CD4-positive, alpha-beta memory T cell (primary cell): ENCODE data around the gene ZDHHC11. TPM values are rescaled to one million over a fixed set of nuclear protein-coding genes. Genes with fewer than 3 reads are reported as not detected.
"Not testable (repeated sequence)": the region's sequence is repeated elsewhere in the genome, so short reads cannot be mapped to it uniquely, and the experiment has no call there.

Experiments
- CTCF ChIA-PET: fragments of 350-600 bp; sonication (Branson Sonifier 250); formaldehyde crosslinking; loops from one replicate; lab custom pipeline; 2021; ENCODE audit warnings: inconsistent platforms; ENCODE audit not compliant: partially characterized antibody; lab: Charles Lee
- POLR2A ChIA-PET: fragments of 350-600 bp; sonication (Branson Sonifier 250); formaldehyde crosslinking; loops from one replicate; lab custom pipeline; 2021; ENCODE audit not compliant: partially characterized antibody; lab: Charles Lee
- DNase-seq, 5 donors: peaks; one replicate each; pipeline versions ENCODE4 v3.0.0 to v3.0.0-alpha.2; 2020 to 2022; ENCODE audit warnings: mixed read lengths in 1 of 5
- H3K27ac ChIP-seq: one replicate; pipeline ENCODE4 v1.7.0; 2013; ENCODE audit warnings: low read depth, low read length
- H3K27me3 ChIP-seq: 2 replicates; pipeline ENCODE4 v1.7.0; 2013; ENCODE audit warnings: mild to moderate bottlenecking, low read length, moderate library complexity; ENCODE audit not compliant: insufficient read depth
- H3K36me3 ChIP-seq: 2 replicates; pipeline ENCODE4 v1.7.0; 2013; ENCODE audit warnings: mild to moderate bottlenecking, low read length, moderate library complexity; ENCODE audit not compliant: insufficient read depth
- H3K4me1 ChIP-seq: 2 replicates; pipeline ENCODE4 v1.7.0; 2013; ENCODE audit warnings: mild to moderate bottlenecking, low read length, moderate library complexity; ENCODE audit not compliant: insufficient read depth
- H3K4me3 ChIP-seq, 2 donors: one replicate each; pipeline ENCODE4 v1.7.0; 2013; ENCODE audit warnings: low read length in 2 of 2, mild to moderate bottlenecking in 1 of 2
- H3K9me3 ChIP-seq, 2 donors: one replicate each; pipeline ENCODE4 v1.7.0; 2013; ENCODE audit warnings: low read length in 2 of 2, control low read depth in 1 of 2; ENCODE audit not compliant: control insufficient read depth in 1 of 2
- H3K27ac Mint-ChIP-seq, 7 donors: one replicate each; pipeline ENCODE4 v1.8.0; 2020 to 2021; ENCODE audit warnings: mixed read lengths in 7 of 7, mild to moderate bottlenecking in 6 of 7, inconsistent platforms in 3 of 7, moderate library complexity in 3 of 7
- H3K27me3 Mint-ChIP-seq, 2 donors: one replicate each; pipeline ENCODE4 v1.8.0; 2020 to 2021; ENCODE audit warnings: mixed read lengths in 2 of 2
- H3K36me3 Mint-ChIP-seq, 2 donors: one replicate each; pipeline ENCODE4 v1.8.0; 2020 to 2021; ENCODE audit warnings: mixed read lengths in 2 of 2, inconsistent platforms in 1 of 2, mild to moderate bottlenecking in 1 of 2
- H3K4me1 Mint-ChIP-seq, 4 donors: one replicate each; pipeline ENCODE4 v1.8.0; 2020 to 2021; ENCODE audit warnings: mixed read lengths in 4 of 4, mild to moderate bottlenecking in 1 of 4
- H3K4me3 Mint-ChIP-seq, 8 donors: one replicate each; pipeline ENCODE4 v1.8.0; 2020 to 2021; ENCODE audit warnings: mixed read lengths in 8 of 8, mild to moderate bottlenecking in 7 of 8, moderate library complexity in 6 of 8, inconsistent platforms in 3 of 8
- H3K9me3 Mint-ChIP-seq, 8 donors: one replicate each; pipeline ENCODE4 v1.8.0; 2020 to 2021; ENCODE audit warnings: mixed read lengths in 8 of 8, mild to moderate bottlenecking in 5 of 8, inconsistent platforms in 3 of 8, moderate library complexity in 1 of 8
- intact Hi-C: fragments of 100-400 bp; cut with micrococcal nuclease; formaldehyde crosslinking; loops from one replicate; pipeline ENCODE4 v1.15.1; 2023
- polyA plus RNA-seq, 2 donors: library from polyadenylated mRNA; unstranded; fragments of 300-500 nt; fragmentation: Illumina TruSeq; gene quantifications; one replicate each; pipeline ENCODE4 v1.2.3, GENCODE V29; 2021
- total RNA-seq, 2 experiments: library from RNA; stranded (reverse); gene quantifications; one replicate each; pipeline ENCODE4 v1.2.3, GENCODE V29; 2021

ZDHHC11 gene
- total and polyA plus RNA-seq, 4 experiments from 2014 or later: 0.28 to 15.3 (median 15.1) TPM; not detected in 1

GRCh38 chr5:852018-852417, 1.2 kb upstream of the ZDHHC11 start:
- POLR2A ChIA-PET: no interaction called here
- intact Hi-C loops: no loop called here
- Histone ChIP-seq H3K4me3 (no peak overlapping the region), H3K27me3 (no peaks in the 10 kb centered on the region), H3K4me1 (no peaks in the 10 kb centered on the region), H3K27ac (no peak overlapping the region), H3K36me3 (no peaks in the 10 kb centered on the region), H3K9me3 (no peaks in the 10 kb centered on the region)
- H3K4me3 Mint-ChIP-seq: no peak overlapping the region
- peaks cover 0 to 4% of the 10 kb centered on the region in 2 donors for H3K27me3 Mint-ChIP-seq
- H3K9me3 Mint-ChIP-seq: no peaks in the 10 kb centered on the region
- H3K4me1 Mint-ChIP-seq: peaks cover 0 to 4% (median 0%) of the 10 kb centered on the region in 4 donors
- DNase-seq: no peak
- CTCF ChIA-PET: no interaction called here
- H3K27ac Mint-ChIP-seq: peak overlapping the region in 1 of 7 donors; percentile 66
- H3K36me3 Mint-ChIP-seq: no peaks in the 10 kb centered on the region

DNA sequence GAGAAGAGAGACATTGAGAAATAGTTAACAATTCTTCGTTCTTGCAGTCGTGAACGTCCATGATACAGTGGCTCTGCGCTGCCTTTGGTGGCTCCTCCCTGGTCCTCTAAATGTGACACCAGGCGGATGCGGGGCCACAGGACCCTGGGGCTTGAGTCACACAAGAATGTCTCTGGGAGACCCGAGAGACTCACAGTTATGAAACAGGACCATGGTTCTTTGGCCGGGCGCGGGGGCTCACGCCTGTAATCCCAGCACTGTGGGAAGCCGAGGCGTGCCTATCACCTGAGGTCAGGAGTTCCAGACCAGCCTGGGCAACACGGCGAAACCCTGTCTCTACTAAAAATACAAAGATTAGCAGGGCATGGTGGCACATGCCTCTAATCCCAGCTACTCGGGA, 767 bp upstream of the ZDHHC11 start:
- peaks cover 0 to 6% of the 10 kb centered on the region in 2 donors for H3K27me3 Mint-ChIP-seq
- ChIA-PET POLR2A (no interaction called here), CTCF (no interaction called here)
- peaks cover 0 to under 1% of the 10 kb centered on the region in 2 donors for H3K36me3 Mint-ChIP-seq
- no peaks in the 10 kb centered on the region for H3K4me1 ChIP-seq
- no peak for DNase-seq
- no peak overlapping the region for H3K27ac Mint-ChIP-seq
- H3K4me3 ChIP-seq: no peak overlapping the region
- no peak overlapping the region for H3K4me3 Mint-ChIP-seq
- H3K27me3 ChIP-seq: no peaks in the 10 kb centered on the region
- peaks cover 3 to 9% (median 4%) of the 10 kb centered on the region in 4 donors for H3K4me1 Mint-ChIP-seq
- intact Hi-C loops: no loop called here
- no peak overlapping the region for H3K27ac ChIP-seq
- no peaks in the 10 kb centered on the region for H3K9me3 ChIP-seq
- H3K36me3 ChIP-seq: no peaks in the 10 kb centered on the region
- H3K9me3 Mint-ChIP-seq: no peaks in the 10 kb centered on the region

DNA sequence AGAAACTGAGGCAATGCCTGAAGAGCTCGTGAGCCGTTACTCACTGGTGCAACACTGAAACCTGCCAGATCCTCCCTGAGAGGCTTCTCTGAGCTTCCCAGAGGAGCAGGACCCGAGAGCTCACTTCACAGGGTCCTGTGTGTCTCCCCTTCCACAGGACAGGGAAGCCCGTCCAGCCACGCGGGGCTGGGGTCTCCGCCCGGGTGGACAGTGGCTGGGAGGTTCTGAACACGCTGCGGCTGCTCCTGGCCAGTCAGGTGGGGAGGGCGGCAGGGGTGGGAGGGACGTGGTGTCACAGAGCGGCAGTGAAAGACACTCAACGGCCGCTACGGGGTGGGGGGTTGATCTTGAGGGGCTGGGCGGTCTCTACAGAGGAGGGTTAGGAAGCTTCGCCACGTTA, 290 bp upstream of the ZDHHC11 start:
- peaks cover 0 to 4% of the 10 kb centered on the region in 2 donors for H3K36me3 Mint-ChIP-seq
- POLR2A ChIA-PET: no interaction called here
- Histone ChIP-seq H3K4me3 (no peak overlapping the region), H3K27ac (no peak overlapping the region), H3K27me3 (no peaks in the 10 kb centered on the region), H3K36me3 (no peaks in the 10 kb centered on the region), H3K4me1 (no peaks in the 10 kb centered on the region), H3K9me3 (no peaks in the 10 kb centered on the region)
- CTCF ChIA-PET: no interaction called here
- no peaks in the 10 kb centered on the region for H3K9me3 Mint-ChIP-seq
- peaks cover 7 to 12% (median 7%) of the 10 kb centered on the region in 4 donors for H3K4me1 Mint-ChIP-seq
- no peak overlapping the region for H3K27ac Mint-ChIP-seq
- peaks cover 0 to 6% of the 10 kb centered on the region in 2 donors for H3K27me3 Mint-ChIP-seq
- intact Hi-C loops: no loop called here
- no peak overlapping the region for H3K4me3 Mint-ChIP-seq
- no peak for DNase-seq

DNA sequence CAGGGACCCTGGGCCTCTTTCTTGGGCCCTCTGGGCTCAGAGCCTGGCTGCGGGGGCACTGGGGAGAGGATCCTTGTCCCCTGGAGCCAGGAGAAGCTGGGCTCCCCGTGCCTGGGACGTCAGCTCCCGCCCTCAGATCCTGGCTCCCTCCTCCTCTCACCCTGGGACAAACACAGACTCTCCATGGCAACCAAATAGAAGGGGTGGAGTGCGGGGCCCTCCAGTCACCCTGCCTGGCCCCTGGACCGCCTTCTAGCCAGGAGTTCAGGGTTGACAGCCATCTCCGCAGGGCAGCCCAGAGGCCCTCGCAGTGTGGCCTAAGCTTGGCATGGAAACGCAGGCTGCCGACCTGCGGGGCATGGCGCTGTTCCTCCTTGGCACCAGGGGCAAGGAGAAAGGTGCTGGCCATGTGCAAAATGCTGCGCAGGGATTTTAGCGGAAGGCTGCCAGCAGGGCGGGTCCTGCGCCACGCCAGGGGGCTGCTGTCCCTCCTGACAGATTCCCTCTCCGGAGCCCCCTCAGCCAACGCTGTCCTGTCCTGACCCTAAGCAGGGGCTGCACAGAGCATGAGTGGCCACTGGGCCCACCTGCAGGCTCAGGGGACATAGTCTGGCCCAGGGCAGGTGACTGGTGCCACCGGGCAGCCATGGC, 1.0 kb downstream of the ZDHHC11 start:
- H3K4me1 Mint-ChIP-seq: peaks cover 7 to 12% (median 7%) of the 10 kb centered on the region in 4 donors
- Histone ChIP-seq H3K36me3 (no peaks in the 10 kb centered on the region), H3K27ac (no peak overlapping the region), H3K4me3 (no peak overlapping the region), H3K4me1 (no peaks in the 10 kb centered on the region), H3K27me3 (no peaks in the 10 kb centered on the region), H3K9me3 (no peaks in the 10 kb centered on the region)
- no peak overlapping the region for H3K27ac Mint-ChIP-seq
- POLR2A ChIA-PET: no interaction called here
- H3K4me3 Mint-ChIP-seq: no peak overlapping the region
- H3K36me3 Mint-ChIP-seq: peaks cover 0 to 4% of the 10 kb centered on the region in 2 donors
- CTCF ChIA-PET: no interaction called here
- intact Hi-C loops: no loop called here
- no peaks in the 10 kb centered on the region for H3K9me3 Mint-ChIP-seq
- H3K27me3 Mint-ChIP-seq: peaks cover 0 to 6% of the 10 kb centered on the region in 2 donors
- DNase-seq: peak in 2 of 5 donors; percentile 22 to 46

DNA sequence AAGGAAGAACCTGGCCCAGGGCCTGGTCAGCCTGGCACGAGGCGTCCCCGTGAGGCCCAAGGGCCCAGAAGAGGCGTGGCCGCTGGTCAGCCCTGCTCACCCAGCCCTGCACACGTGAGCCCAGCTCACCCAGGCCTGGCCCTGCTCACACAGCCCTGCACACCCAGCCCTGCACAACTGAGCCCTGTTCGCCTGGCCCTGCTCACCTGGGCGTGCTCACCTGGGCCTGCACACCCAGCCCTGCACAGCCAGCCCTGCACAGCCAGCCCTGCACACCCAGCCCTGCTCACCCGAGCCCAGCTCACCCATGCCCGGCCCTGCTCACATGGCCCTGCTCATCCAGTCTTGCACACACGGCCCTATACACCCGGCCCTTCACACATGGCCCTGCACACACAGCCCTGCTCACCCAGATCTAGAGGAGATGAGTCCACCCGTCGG, 2.1 kb downstream of the ZDHHC11 start:
- no peak overlapping the region for H3K27ac ChIP-seq
- Mint-ChIP-seq H3K36me3 (peaks cover 0 to 4% of the 10 kb centered on the region in 2 donors), H3K27ac (no peak overlapping the region), H3K27me3 (peaks cover 0 to 6% of the 10 kb centered on the region in 2 donors), H3K4me1 (peaks cover 7 to 12% (median 7%) of the 10 kb centered on the region in 4 donors), H3K4me3 (no peak overlapping the region), H3K9me3 (no peaks in the 10 kb centered on the region)
- intact Hi-C loops: no loop called here
- CTCF ChIA-PET: no interaction called here
- H3K27me3 ChIP-seq: no peaks in the 10 kb centered on the region
- no peak overlapping the region for H3K4me3 ChIP-seq
- H3K9me3 ChIP-seq: no peaks in the 10 kb centered on the region
- no peak for DNase-seq
- POLR2A ChIA-PET: no interaction called here
- H3K4me1 ChIP-seq: no peaks in the 10 kb centered on the region
- H3K36me3 ChIP-seq: no peaks in the 10 kb centered on the region

- POLR2A ChIA-PET, H3K4me3 Mint-ChIP-seq, H3K36me3 ChIP-seq, H3K36me3 Mint-ChIP-seq, H3K4me3 ChIP-seq, CTCF ChIA-PET, H3K4me1 ChIP-seq, H3K27ac Mint-ChIP-seq, H3K9me3 ChIP-seq, H3K9me3 Mint-ChIP-seq, H3K27me3 Mint-ChIP-seq, H3K27me3 ChIP-seq, H3K27ac ChIP-seq: not testable (repeated sequence)
- intact Hi-C loops: loop anchor here (2.0 kb wide), 1 partner anchor 89 kb away; no protein-coding TSS in a partner anchor
- H3K4me1 Mint-ChIP-seq: peaks cover 7 to 12% (median 7%) of the 10 kb centered on the region in 4 donors
- peak in 1 of 5 donors; percentile 3 for DNase-seq
Observed at GRCh38 chr5:847736-848135, 3.0 kb downstream of the ZDHHC11 start.

DNA sequence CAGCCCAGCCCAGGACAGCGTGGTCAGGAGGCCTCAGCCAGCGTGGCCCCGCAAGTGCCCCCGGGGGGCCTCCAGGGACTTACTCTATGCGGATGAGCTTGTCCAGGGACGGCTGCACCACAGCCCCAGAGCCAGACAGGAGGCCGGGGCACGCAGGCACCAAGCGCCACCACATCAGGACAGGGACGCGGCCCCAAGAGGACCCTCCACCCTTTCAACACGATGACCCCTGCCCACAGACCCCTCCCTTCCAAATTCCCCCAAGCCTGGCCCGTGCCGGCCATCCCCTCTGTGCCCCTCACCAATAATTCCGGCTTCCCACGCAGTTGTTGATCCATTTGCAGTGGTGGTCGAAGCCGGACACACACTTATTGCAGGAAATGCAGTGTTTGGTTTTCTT, 3.6 kb downstream of the ZDHHC11 start:
- H3K4me1 ChIP-seq, H3K36me3 ChIP-seq, H3K4me1 Mint-ChIP-seq, H3K4me3 ChIP-seq, H3K9me3 Mint-ChIP-seq, POLR2A ChIA-PET, CTCF ChIA-PET, H3K4me3 Mint-ChIP-seq, H3K27ac ChIP-seq, H3K27me3 Mint-ChIP-seq, H3K9me3 ChIP-seq, H3K36me3 Mint-ChIP-seq, H3K27me3 ChIP-seq: not testable (repeated sequence)
- peak in 1 of 5 donors; percentile 24 for DNase-seq
- intact Hi-C loops: loop anchor here (2.0 kb wide), 1 partner anchor 88 kb away; no protein-coding TSS in a partner anchor
- H3K27ac Mint-ChIP-seq: peak overlapping the region in 3 of 7 donors; percentile 54 to 83 (median 81)
